GM18951 (cell line): ENCODE data around the gene CARD6.
"Not testable (repeated sequence)": the region's sequence is repeated elsewhere in the genome, so short reads cannot be mapped to it uniquely, and the experiment has no call there.

Source experiments
- POLR2A ChIP-seq: IDR thresholded peaks from 4 replicates; pipeline ENCODE4 v1.6.1; 2011; ENCODE audit warnings: mild to moderate bottlenecking; ENCODE audit not compliant: insufficient read length, insufficient read depth; ENCODE audit errors: extremely low read depth
- in situ Hi-C: fragments of 300-500 bp; cut with MboI; formaldehyde crosslinking; loops from one replicate; pipeline ENCODE4 v1.12.0; 2022; ENCODE audit warnings: low sequenced_read_pairs, mixed read lengths, inconsistent platforms; ENCODE audit not compliant: unreplicated experiment

Gene CARD6

GRCh38 chr5:40841068-40841805 lies at the start of gene CARD6:
CARD6 (plus strand) TSS chr5:40841367; CDS start chr5:40841383, 16 bp downstream.
- TF ChIP-seq POLR2A, result peak; percentile 13
- in situ Hi-C loops, result no loop called here

GRCh38 chr5:40791715-40792139 lies 49.4 kb upstream of the CARD6 start:
- no peak for TF ChIP-seq POLR2A
- in situ Hi-C loops, result no loop called here

- in situ Hi-C loops, result not testable (repeated sequence)
Measured at GRCh38 chr5:40792691-40793090, 48.5 kb upstream of the CARD6 start.

GRCh38 chr5:40794340-40794739 lies 46.8 kb upstream of the CARD6 start:
- in situ Hi-C loops, result not testable (repeated sequence)

GRCh38 chr5:40794877-40795276 lies 46.3 kb upstream of the CARD6 start:
- in situ Hi-C loops, result not testable (repeated sequence)

- in situ Hi-C loops, result no loop called here
- TF ChIP-seq POLR2A, result no peak
Measured at GRCh38 chr5:40796487-40796889, 44.7 kb upstream of the CARD6 start.

DNA sequence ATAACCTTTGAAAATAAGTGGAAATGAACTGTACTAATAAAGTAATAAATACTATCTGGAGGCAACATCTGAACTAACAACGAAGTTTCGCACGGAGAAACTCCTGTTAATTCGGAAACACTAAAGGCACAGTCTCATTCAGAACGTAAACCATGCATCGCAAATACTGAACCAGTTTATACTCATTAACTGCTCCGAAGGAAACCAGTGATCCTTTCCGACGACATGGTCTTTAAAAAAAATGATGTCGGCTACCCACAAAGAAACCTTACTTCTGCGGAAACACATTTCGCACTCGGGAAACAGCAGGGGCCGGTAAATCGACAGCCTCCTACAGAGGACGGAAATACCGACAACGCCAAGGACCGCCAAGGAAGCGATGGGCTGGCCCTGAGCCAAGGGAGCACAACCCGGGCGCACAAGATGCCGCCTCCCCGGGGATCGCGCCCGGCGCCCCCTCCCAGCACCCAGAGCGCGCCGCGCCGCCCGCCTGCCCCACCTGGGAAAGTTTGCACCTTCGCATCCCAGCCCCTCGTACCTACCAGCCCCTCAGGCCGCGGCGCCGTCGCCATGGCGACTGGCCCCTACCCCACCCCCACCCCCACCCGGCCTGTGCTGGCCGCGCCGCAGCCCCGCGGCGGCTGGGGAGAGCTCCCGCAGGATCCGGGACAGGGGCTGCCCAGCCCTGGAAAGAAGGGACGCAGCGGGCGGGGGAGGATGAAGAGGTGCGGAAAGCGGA lies 43.7 kb upstream of the CARD6 start:
- no peak for TF ChIP-seq POLR2A
- in situ Hi-C loops, result no loop called here

- TF ChIP-seq POLR2A, result peak; percentile 76
- in situ Hi-C loops, result no loop called here
Measured at GRCh38 chr5:40798012-40798800, 43.0 kb upstream of the CARD6 start, which contains the start of gene PRKAA1. PRKAA1 (minus strand) TSS chr5:40798374; CDS start chr5:40798189, 185 bp downstream.

DNA sequence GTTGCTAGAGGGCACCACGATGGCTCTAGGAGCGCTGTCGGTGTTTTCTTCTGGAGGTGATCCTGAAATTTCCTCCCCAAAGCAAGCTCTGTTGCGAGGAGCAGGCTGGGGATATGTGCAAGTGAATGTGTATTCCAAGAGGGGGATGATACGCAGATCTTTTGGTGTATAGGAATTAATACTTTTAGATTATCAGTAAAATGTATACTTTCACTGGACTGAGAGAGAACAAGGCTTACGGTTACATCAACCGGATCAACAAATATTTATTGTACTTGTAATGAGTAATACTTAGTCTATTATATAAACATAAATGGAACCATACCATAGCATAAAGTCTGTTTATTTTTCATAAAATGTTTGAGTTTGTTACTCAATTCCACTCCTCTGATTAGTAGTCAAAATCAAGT lies 42.4 kb upstream of the CARD6 start:
- no peak for TF ChIP-seq POLR2A
- in situ Hi-C loops, result no loop called here

- in situ Hi-C loops, result no loop called here
- no peak for TF ChIP-seq POLR2A
Measured at GRCh38 chr5:40799258-40799657, 41.9 kb upstream of the CARD6 start.

- in situ Hi-C loops, result no loop called here
- no peak for TF ChIP-seq POLR2A
Measured at GRCh38 chr5:40801771-40802562, 39.2 kb upstream of the CARD6 start.

GRCh38 chr5:40812125-40812524 lies 29.0 kb upstream of the CARD6 start:
- in situ Hi-C loops, result no loop called here
- no peak for TF ChIP-seq POLR2A

DNA sequence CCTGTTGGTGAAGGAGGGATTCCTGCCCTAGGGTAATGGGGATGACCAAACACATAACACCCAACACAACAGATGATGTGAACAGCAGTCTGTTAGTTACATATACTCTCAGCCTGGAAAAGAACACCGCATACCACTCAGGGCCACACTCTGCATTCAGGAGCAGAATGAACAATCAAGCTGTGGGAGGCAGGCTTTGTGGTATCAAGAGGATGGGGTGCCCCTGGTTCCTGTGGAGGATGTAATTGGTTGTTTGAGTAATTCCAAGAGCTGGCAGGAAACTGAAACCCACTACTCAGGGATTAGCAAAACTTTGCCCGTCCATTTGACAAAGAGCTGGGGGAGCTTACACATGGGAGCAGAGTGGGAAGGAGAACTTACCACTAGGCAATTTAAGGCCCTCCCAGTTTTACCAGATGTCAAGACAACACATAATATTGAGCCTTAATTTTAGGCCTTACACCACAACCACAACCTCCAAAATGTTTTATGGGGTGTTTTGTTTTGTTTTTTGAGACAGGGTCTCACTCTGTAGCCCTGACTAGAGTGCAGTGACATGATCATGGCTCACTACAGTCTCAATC lies 27.4 kb upstream of the CARD6 start:
- in situ Hi-C loops, result no loop called here
- TF ChIP-seq POLR2A, result no peak

GRCh38 chr5:40823459-40823858 lies 17.7 kb upstream of the CARD6 start:
- no peak for TF ChIP-seq POLR2A
- in situ Hi-C loops, result no loop called here

DNA sequence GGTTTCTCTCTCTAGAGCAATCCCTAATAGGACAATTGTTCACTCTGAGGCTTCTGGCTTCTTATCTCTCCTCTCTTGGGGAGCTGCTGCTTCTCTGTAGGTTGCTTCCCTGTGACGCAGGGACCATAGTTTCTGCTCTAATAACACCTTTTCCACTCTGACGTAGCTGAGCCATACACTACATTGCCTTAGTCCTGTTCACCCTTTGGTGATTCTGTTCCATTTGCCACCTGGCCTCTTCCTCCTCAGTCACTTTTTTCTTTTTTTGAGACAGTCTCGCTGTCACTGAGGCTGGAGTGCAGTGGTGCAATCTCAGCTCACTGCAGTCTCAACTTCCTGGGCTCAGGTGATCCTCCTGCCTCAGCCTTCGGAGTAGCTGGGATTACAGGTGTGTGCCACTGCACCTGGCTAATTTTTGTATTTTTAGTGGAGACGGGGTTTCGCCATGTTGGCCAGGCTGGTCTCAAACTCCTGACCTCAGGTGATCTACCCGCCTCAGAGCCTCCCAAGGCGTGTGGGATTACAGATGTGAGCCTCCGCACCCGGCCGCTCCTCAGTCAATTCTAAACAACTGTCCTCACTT lies 15.6 kb upstream of the CARD6 start:
- in situ Hi-C loops, result not testable (repeated sequence)
